Measurements from ENCODE around the gene GATA3. TPM values are rescaled to one million over a fixed set of nuclear protein-coding genes. Genes with fewer than 3 reads are reported as not detected.

Gene GATA3
- total RNA-seq, 4 donors from 2014 or later, result 0.35 to 1.3 (median 0.40) TPM; not detected in 1

DNA sequence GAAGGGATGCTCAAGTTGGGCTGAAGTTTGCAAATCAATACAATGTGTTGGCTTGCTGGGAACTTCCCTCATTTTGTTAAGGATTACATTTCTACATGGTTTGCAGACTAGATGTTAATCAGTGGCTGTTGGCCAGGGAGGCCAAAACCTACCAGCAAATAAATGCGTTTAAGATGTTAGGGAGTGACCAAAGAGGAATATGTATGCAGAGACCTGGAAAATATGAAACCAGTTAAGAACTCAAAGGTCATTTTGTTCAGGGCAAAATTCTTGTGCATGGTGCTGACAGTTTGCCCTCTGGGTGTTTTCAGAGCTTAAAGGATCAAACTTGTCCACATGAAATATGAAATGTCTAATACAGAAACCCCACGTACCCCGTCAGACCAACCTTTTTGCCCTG is 30.3 kb downstream of the GATA3 start:
- intact Hi-C loops (cut with DNase I), result no loop called here
- Histone ChIP-seq H3K27me3 (peaks cover 0 to 48% (median 0%) of the 10 kb centered on the region in 4 donors), H3K4me3 (no peak overlapping the region), H3K36me3 (no peaks in the 10 kb centered on the region), H3K27ac (no peak overlapping the region), H3K9me3 (no peaks in the 10 kb centered on the region), H3K4me1 (no peaks in the 10 kb centered on the region)
- WGBS, 2 donors, result 28 to 35% methylated on average over 3 of the region's 3 CpGs
- no peak for DNase-seq
- TF ChIP-seq POLR2A (IDR thresholded peaks at IDR 0.05), result no peak
- TF ChIP-seq, protein P1, sequence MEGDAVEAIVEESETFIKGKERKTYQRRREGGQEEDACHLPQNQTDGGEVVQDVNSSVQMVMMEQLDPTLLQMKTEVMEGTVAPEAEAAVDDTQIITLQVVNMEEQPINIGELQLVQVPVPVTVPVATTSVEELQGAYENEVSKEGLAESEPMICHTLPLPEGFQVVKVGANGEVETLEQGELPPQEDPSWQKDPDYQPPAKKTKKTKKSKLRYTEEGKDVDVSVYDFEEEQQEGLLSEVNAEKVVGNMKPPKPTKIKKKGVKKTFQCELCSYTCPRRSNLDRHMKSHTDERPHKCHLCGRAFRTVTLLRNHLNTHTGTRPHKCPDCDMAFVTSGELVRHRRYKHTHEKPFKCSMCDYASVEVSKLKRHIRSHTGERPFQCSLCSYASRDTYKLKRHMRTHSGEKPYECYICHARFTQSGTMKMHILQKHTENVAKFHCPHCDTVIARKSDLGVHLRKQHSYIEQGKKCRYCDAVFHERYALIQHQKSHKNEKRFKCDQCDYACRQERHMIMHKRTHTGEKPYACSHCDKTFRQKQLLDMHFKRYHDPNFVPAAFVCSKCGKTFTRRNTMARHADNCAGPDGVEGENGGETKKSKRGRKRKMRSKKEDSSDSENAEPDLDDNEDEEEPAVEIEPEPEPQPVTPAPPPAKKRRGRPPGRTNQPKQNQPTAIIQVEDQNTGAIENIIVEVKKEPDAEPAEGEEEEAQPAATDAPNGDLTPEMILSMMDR (IDR thresholded peaks at IDR 0.05), result no peak

DNA sequence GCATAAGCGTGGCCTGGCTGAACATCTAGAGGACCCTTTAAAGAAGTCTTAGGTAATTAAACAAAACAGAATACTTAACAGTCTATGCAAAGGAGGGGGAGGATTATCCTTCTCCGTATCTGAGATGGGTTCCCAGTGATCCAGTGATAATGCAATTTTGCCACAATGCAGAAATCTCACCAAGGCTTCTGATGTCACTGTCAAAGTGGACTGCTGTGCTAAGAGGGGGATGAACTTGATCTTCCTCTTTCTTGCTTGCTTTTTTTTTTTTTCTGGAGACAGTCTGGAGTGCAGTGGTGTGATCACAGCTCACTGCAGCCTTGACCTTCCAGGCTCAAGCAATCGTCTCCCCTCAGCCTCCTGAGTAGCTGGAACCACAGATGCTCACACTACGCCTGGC is 30.8 kb downstream of the GATA3 start:
- WGBS, 2 donors, result 55 to 64% methylated on average over 4 of the region's 4 CpGs
- peaks cover 0 to 44% (median 0%) of the 10 kb centered on the region in 4 donors for H3K27me3 ChIP-seq
- no peak for DNase-seq
- H3K27ac ChIP-seq, result no peak overlapping the region
- H3K9me3 ChIP-seq, result no peaks in the 10 kb centered on the region
- intact Hi-C loops (cut with DNase I), result no loop called here
- H3K4me1 ChIP-seq, result no peaks in the 10 kb centered on the region
- H3K4me3 ChIP-seq, result no peak overlapping the region
- TF ChIP-seq, protein P1 (IDR thresholded peaks at IDR 0.05), result no peak
- no peak for TF ChIP-seq POLR2A (IDR thresholded peaks at IDR 0.05)
- H3K36me3 ChIP-seq, result no peaks in the 10 kb centered on the region

DNA sequence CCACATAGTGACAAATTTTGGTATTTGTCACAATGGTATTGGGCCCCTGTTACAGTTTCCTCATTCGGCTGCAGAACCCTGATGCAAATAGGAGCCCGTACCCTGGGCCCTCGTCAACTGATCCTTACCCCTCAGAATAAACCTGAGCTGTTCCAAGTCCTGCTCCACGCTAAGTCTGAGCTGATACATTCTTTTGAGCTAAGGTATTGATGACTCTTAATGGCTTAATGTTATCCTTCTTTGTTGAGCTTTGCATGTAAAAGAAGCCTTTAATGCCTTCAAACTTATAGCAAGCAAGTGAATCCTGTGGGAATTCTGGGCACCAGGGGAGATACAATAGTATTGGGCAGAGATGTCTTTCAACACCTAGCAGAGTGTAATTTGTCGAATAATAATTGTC is 31.8 kb downstream of the GATA3 start:
- WGBS, 2 donors, result 90 to 93% methylated on average over 3 to 5 of the region's 5 CpGs
- no peak for DNase-seq
- Histone ChIP-seq H3K4me1 (no peaks in the 10 kb centered on the region), H3K36me3 (no peaks in the 10 kb centered on the region), H3K9me3 (no peaks in the 10 kb centered on the region), H3K4me3 (no peak overlapping the region), H3K27ac (no peak overlapping the region), H3K27me3 (peaks cover 0 to 34% (median 0%) of the 10 kb centered on the region in 4 donors)
- intact Hi-C loops (cut with DNase I), result no loop called here
- TF ChIP-seq, protein P1 (IDR thresholded peaks at IDR 0.05), result no peak
- TF ChIP-seq POLR2A (IDR thresholded peaks at IDR 0.05), result no peak

DNA sequence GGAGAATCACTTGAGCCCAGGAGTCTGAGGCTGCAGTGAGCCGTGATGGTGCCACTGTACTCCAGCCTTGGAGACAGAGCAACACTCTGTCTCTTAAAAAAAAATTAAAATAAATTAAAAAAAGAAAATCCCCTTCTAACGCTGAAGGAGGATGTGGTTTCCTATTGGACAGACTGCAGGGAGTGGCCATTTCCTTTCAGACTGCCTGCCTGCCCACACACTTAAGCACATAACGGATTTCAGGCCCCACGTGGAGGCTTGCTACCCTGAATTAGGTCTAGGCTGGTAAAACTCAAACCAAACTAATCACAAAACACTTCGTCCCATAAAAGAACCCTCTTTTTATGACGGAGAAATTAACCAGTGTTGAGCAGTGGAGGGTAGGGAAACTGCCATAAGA is 34.0 kb downstream of the GATA3 start:
- 41 to 47% methylated on average over 6 of the region's 6 CpGs for WGBS, 2 donors
- intact Hi-C loops (cut with DNase I), result no loop called here

DNA sequence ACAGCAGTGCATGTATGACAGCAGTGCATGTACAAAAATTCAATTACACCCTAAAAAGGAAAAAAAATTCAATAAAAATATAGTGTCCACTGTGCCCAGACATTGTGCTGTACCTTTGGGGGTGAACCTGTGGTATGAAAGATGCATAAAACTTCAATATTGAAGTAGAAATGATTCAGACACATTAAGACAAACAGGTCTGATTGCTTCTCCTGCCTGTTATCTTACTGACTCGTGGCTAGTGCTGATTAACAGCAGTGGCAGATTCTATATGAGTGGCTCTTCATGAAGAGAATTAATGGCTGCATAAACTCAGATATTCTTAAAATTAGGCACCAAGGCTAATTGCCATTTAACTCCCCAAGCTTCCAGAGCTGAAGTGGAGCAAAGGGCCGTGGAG is 37.9 kb downstream of the GATA3 start:
- DNase-seq, result no peak
- 39 to 70% methylated on average over 2 of the region's 2 CpGs for WGBS, 2 donors
- intact Hi-C loops (cut with DNase I), result no loop called here

More for the DNA sequence above, 34.0 kb downstream of the GATA3 start:
- Histone ChIP-seq H3K4me3 (no peak overlapping the region), H3K27ac (no peak overlapping the region), H3K9me3 (no peaks in the 10 kb centered on the region), H3K36me3 (no peaks in the 10 kb centered on the region), H3K4me1 (no peaks in the 10 kb centered on the region), H3K27me3 (peaks cover 0 to 17% (median 0%) of the 10 kb centered on the region in 4 donors)
- DNase-seq, result no peak
- TF ChIP-seq, protein P1 (IDR thresholded peaks at IDR 0.05), result no peak
- no peak for TF ChIP-seq POLR2A (IDR thresholded peaks at IDR 0.05)

More for the DNA sequence above, 37.9 kb downstream of the GATA3 start:
- TF ChIP-seq, protein P1 (IDR thresholded peaks at IDR 0.05), result no peak
- no peak for TF ChIP-seq POLR2A (IDR thresholded peaks at IDR 0.05)
- no peaks in the 10 kb centered on the region for H3K36me3 ChIP-seq
- H3K27me3 ChIP-seq, result peaks cover 0 to 4% (median 0%) of the 10 kb centered on the region in 4 donors
- H3K4me1 ChIP-seq, result no peaks in the 10 kb centered on the region
- H3K9me3 ChIP-seq, result no peaks in the 10 kb centered on the region
- H3K27ac ChIP-seq, result no peak overlapping the region
- no peak overlapping the region for H3K4me3 ChIP-seq

Data from esophagus squamous epithelium (tissue), 5 donors.